Sigmoid colon (tissue), 7 donors: ENCODE results near the gene TRPT1. TPM values are rescaled to one million over a fixed set of nuclear protein-coding genes. Genes with fewer than 3 reads are reported as not detected.

Source experiments
- DNase-seq: peaks from one replicate; pipeline ENCODE4 v3.0.0-alpha.2; 2019
- H3K27ac ChIP-seq, 4 donors: fragments of 200-600 bp; sonication (generic); one replicate each; pipeline ENCODE4 v1.5.1; 2016 to 2019; ENCODE audit warnings: mild to moderate bottlenecking in 1 of 4
- H3K27me3 ChIP-seq, 3 donors: fragments of 200-600 bp; sonication (generic); one replicate each; pipeline ENCODE4 v1.5.1; 2019; ENCODE audit warnings: mild to moderate bottlenecking in 1 of 3
- H3K36me3 ChIP-seq, 4 donors: fragments of 200-600 bp; sonication (generic); one replicate each; pipeline ENCODE4 v1.5.1; 2016 to 2019
- H3K4me1 ChIP-seq, 4 donors: fragments of 200-600 bp; sonication (generic); one replicate each; pipeline ENCODE4 v1.5.1; 2017 to 2019
- H3K4me3 ChIP-seq, 4 donors: fragments of 200-600 bp; sonication (generic); one replicate each; pipeline ENCODE4 v1.5.1; 2017 to 2019; ENCODE audit warnings: mild to moderate bottlenecking in 2 of 4, moderate library complexity in 1 of 4
- H3K9me3 ChIP-seq, 4 donors: fragments of 200-600 bp in 3 of 4; sonication (generic) in 3 of 4; one replicate each; pipeline versions ENCODE4 v1.5.1 to v1.6.1; 2013 to 2019
- EP300 ChIP-seq, 4 donors: sonication (generic); formaldehyde crosslinking; IDR thresholded peaks; one replicate each; pipeline ENCODE4 v1.6.1; 2017; ENCODE audit warnings: antibody characterized with exemption in 4 of 4
- POLR2A ChIP-seq, 2 donors: fragments of 450-650 bp; IDR thresholded peaks; one replicate each; pipeline ENCODE4 v1.6.1; 2016; ENCODE audit warnings: antibody characterized with exemption in 2 of 2, mild to moderate bottlenecking in 2 of 2, moderate library complexity in 2 of 2
- POLR2AphosphoS5 ChIP-seq, 4 donors: sonication (generic); formaldehyde crosslinking; IDR thresholded peaks; one replicate each; pipeline ENCODE4 v1.6.1; 2017; ENCODE audit warnings: antibody characterized with exemption in 4 of 4
- WGBS, 2 donors: extraction: QIAGEN DNeasy Blood & Tissue Kit; methylation state at CpG; one replicate each; pipeline ENCODE4 v1.1.7; 2013; 5-methylcytosine and 5-hydroxymethylcytosine counted together
- intact Hi-C: fragments of 100-400 bp; cut with DNase I; formaldehyde crosslinking; loops from one replicate; pipeline ENCODE4 v1.15.1; 2023
- polyA plus RNA-seq, 3 donors: library from polyadenylated mRNA; stranded (reverse); fragments of 200-250 nt; gene quantifications; one replicate each; pipeline ENCODE4 v1.2.3, GENCODE V29; 2013
- total RNA-seq, 4 donors: library from RNA; depleted of rRNA; stranded (reverse); fragments of >200 nt; gene quantifications; one replicate each; pipeline ENCODE4 v1.1.0, GENCODE V29; 2016
- TF ChIP-seq, protein P1 (sequence below), 4 experiments: fragments of 450-650 bp in 3 of 4; fragments of 200-600 bp in 1 of 4; IDR thresholded peaks; one replicate each; pipeline ENCODE4 v1.5.1; 2016 to 2019; ENCODE audit warnings: antibody characterized with exemption in 4 of 4, mild to moderate bottlenecking in 3 of 4, moderate library complexity in 2 of 4
- donor health status: healthy with polysubstance abuse.
- donor health status: Bipolar disorder and iron deficiency.
- donor health status: healthy.

Gene TRPT1
- total RNA-seq (10 to 100 TPM; 45.7 to 80.6 (median 62.9) TPM), polyA plus RNA-seq (10 to 100 TPM; 70.8 to 82.8 (median 82.3) TPM)

DNA sequence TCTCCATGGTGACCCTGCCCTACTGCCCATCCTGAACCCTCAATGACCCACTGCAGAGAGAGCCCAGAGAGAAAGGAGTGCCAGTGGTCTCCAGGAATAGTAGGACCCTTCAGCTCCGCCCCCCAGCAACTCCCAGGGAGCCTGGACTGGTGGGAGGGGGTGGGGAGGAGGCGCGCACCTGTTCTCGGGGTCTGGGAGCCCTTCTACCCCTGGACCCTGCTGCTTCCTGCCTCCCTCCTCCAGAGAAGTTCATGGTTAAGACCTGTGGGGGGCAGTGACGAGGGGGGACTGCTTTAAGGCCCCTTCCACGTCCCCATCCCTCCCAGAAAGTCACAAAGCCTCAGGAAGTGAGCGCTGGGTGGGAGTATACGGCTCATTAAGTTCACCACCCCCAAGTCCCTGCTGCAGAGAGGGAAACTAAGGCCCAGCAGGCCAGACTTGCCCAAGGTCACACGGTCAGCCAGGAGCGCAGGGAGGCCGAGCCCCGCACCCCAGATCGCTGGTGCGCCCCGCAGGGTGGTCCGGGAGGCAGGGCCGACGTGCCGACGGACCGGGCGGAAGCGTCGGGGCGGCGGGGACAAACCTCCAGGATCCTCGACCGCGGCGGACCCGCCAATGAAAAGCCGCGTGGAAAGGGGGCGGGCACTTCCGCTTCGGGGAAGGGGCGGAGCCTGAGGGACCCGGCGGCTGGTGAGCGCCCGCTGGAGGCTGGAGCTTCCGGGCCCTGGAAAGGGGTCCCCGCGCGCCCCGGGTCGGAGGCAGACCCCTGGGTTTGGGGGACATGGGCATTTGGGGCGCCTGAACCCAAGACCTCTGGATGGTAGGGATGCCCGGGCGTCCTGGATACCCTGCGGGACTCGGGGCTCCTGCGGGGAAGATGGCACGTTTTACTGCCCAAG lies at the start of gene TRPT1, which contains the start of gene NUDT22:
TSS of gene TRPT1 (minus strand) at position 579 of the 899 bp plus-strand sequence. CDS start at position 253, 326 bp downstream.
TSS of gene NUDT22 (plus strand) at position 667 of the 899 bp plus-strand sequence. CDS start 379 bp downstream, outside the sequence.
- Histone ChIP-seq H3K36me3 (peaks cover 0 to 14% (median 0%) of the 10 kb centered on the region in 4 donors), H3K4me3 (peak within 1 kb of the TSS; percentile 71 to 89 (median 80)), H3K9me3 (no peaks in the 10 kb centered on the region), H3K4me1 (peaks cover 0 to 53% (median 37%) of the 10 kb centered on the region in 4 donors), H3K27ac (peak within 1 kb of the TSS; percentile 89 to 94 (median 92)), H3K27me3 (no peaks in the 10 kb centered on the region)
- TF ChIP-seq POLR2A (IDR thresholded peaks at IDR 0.05) (peak; percentile 90 to 95), EP300 (IDR thresholded peaks at IDR 0.05) (no peak), POLR2AphosphoS5 (IDR thresholded peaks at IDR 0.05) (peak; percentile 88 to 96 (median 92))
- TF ChIP-seq, protein P1, sequence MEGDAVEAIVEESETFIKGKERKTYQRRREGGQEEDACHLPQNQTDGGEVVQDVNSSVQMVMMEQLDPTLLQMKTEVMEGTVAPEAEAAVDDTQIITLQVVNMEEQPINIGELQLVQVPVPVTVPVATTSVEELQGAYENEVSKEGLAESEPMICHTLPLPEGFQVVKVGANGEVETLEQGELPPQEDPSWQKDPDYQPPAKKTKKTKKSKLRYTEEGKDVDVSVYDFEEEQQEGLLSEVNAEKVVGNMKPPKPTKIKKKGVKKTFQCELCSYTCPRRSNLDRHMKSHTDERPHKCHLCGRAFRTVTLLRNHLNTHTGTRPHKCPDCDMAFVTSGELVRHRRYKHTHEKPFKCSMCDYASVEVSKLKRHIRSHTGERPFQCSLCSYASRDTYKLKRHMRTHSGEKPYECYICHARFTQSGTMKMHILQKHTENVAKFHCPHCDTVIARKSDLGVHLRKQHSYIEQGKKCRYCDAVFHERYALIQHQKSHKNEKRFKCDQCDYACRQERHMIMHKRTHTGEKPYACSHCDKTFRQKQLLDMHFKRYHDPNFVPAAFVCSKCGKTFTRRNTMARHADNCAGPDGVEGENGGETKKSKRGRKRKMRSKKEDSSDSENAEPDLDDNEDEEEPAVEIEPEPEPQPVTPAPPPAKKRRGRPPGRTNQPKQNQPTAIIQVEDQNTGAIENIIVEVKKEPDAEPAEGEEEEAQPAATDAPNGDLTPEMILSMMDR (IDR thresholded peaks at IDR 0.05): peak in 1 of 4 experiments; percentile 18
- DNase-seq: peak; percentile 96
- 1% methylated on average over 54 of the region's 54 CpGs for WGBS, 2 donors
- intact Hi-C loops: loop anchor here (5.0 kb wide), 1 partner anchor 39 kb away; the partner anchor contains the start of gene STIP1

DNA sequence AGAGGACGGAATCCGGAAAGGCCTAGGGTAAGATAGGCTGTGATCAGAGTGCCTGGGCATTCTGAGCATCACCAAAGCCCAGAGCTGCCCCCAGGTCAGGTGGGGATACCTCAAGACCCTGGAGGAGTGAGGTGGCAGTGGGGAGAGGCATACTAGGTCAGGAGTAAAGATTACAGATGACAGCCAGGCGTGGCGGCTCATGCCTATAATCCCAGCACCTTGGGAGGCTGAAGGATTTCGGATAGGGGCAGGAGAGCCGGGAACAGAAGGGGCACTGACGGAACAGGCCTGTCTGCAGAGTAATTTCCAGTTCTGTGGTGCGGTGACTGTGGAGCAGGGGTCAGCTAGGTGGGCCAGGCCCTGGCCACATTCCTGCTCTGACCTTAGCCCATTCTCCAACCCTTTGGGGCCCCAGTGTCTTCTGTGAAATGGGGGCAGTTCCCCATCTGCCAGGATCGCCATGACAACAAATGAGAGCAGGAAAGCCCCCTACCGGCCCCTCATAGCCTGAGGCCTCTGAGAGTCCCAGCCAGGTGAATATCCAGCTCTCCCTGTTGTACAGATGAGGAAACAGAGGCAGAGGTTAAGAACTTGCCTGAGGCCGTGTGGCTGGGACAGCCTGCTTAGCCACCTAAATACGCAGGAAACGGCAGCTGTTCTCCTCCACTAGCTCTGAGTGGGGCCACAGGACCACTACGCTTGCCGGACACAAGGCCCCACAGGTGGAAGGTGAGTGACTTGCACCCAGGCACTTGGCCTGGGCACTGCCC lies 49.2 kb upstream of the TRPT1 start:
- WGBS, 2 donors: 92 to 93% methylated on average over 15 of the region's 15 CpGs
- TF ChIP-seq EP300 (IDR thresholded peaks at IDR 0.05): no peak
- no peak for TF ChIP-seq POLR2A (IDR thresholded peaks at IDR 0.05)
- TF ChIP-seq POLR2AphosphoS5 (IDR thresholded peaks at IDR 0.05): no peak
- TF ChIP-seq, protein P1 (IDR thresholded peaks at IDR 0.05): no peak
- H3K27ac ChIP-seq: no peak overlapping the region
- intact Hi-C loops: no loop called here
- DNase-seq: no peak
- peaks cover 0 to 12% (median 10%) of the 10 kb centered on the region in 4 donors for H3K4me1 ChIP-seq
- H3K36me3 ChIP-seq: peaks cover 0 to 43% (median 10%) of the 10 kb centered on the region in 4 donors
- H3K4me3 ChIP-seq: no peak overlapping the region
- no peaks in the 10 kb centered on the region for H3K27me3 ChIP-seq
- H3K9me3 ChIP-seq: no peaks in the 10 kb centered on the region

GRCh38 chr11:64269540-64270220 lies 43.7 kb upstream of the TRPT1 start:
- Histone ChIP-seq H3K36me3 (peaks cover 0 to 20% (median 12%) of the 10 kb centered on the region in 4 donors), H3K9me3 (no peaks in the 10 kb centered on the region), H3K27ac (peak overlapping the region; percentile 87 to 99 (median 96)), H3K4me3 (peak overlapping the region; percentile 53 to 94 (median 78)), H3K4me1 (peaks cover 0 to 37% (median 31%) of the 10 kb centered on the region in 4 donors), H3K27me3 (no peaks in the 10 kb centered on the region)
- 0 to 1% methylated on average over 58 of the region's 58 CpGs for WGBS, 2 donors
- DNase-seq: peak; percentile 99
- TF ChIP-seq, protein P1 (IDR thresholded peaks at IDR 0.05): no peak
- TF ChIP-seq POLR2A (IDR thresholded peaks at IDR 0.05): peak in 1 of 2 donors; percentile 22
- TF ChIP-seq EP300 (IDR thresholded peaks at IDR 0.05): peak in 1 of 4 donors; percentile 62
- TF ChIP-seq POLR2AphosphoS5 (IDR thresholded peaks at IDR 0.05): peak; percentile 62 to 87 (median 82)
- intact Hi-C loops: loop anchor here (1.0 kb wide), 2 partner anchors 15 to 17 kb away; partner anchors contain the start of gene BAD
